EL (cell line): ENCODE data around the gene SPG7.

Experiments used
- DNase-seq: peaks from one replicate; pipeline ENCODE4 v3.0.0-alpha.2; 2016

The SPG7 gene

GRCh38 chr16:89489040-89489897, 18.9 kb upstream of the SPG7 start:
- peak; percentile 95 for DNase-seq

GRCh38 chr16:89489898-89490438, 18.2 kb upstream of the SPG7 start:
- no peak for DNase-seq

- DNase-seq: peak; percentile 100
These were observed 17.6 kb upstream of the SPG7 start, which contains the start of gene ANKRD11 for GRCh38 chr16:89490439-89491237. Gene ANKRD11 (minus strand): TSS chr16:89490561. CDS start chr16:89317019, 173,542 bp downstream.

GRCh38 chr16:89491238-89491869, 16.8 kb upstream of the SPG7 start:
- DNase-seq: no peak

- DNase-seq: no peak
These were observed 16.1 kb upstream of the SPG7 start for GRCh38 chr16:89491974-89492687.

GRCh38 chr16:89493776-89494175, 14.4 kb upstream of the SPG7 start:
- DNase-seq: no peak

- DNase-seq: peak; percentile 57
These were observed 13.1 kb upstream of the SPG7 start for GRCh38 chr16:89495121-89495520.

GRCh38 chr16:89498839-89499238, 9.4 kb upstream of the SPG7 start:
- no peak for DNase-seq

GRCh38 chr16:89499767-89500166, 8.4 kb upstream of the SPG7 start:
- DNase-seq: no peak

- DNase-seq: peak; percentile 41
These were observed 5.9 kb upstream of the SPG7 start for GRCh38 chr16:89502081-89502843.

GRCh38 chr16:89504091-89504490, 4.1 kb upstream of the SPG7 start:
- no peak for DNase-seq

- DNase-seq: peak; percentile 94
These were observed 2.7 kb upstream of the SPG7 start for GRCh38 chr16:89505204-89506112.

- DNase-seq: peak; percentile 21
These were observed 2.1 kb upstream of the SPG7 start for GRCh38 chr16:89506113-89506504.

- peak; percentile 23 for DNase-seq
These were observed 1.4 kb upstream of the SPG7 start for GRCh38 chr16:89506791-89507191.

GRCh38 chr16:89507214-89507833, 879 bp upstream of the SPG7 start:
- peak; percentile 18 for DNase-seq

- DNase-seq: no peak
These were observed 2.3 kb downstream of the SPG7 start for GRCh38 chr16:89510526-89510925.

GRCh38 chr16:89511374-89511773, 3.2 kb downstream of the SPG7 start:
- DNase-seq: no peak

- DNase-seq: no peak
These were observed 4.2 kb downstream of the SPG7 start for GRCh38 chr16:89512453-89512852.

- DNase-seq: no peak
These were observed 8.9 kb downstream of the SPG7 start for GRCh38 chr16:89517128-89517527.

- DNase-seq: no peak
These were observed 11.7 kb downstream of the SPG7 start for GRCh38 chr16:89519881-89520280.
